IMR-90 (cell line): Measurements from ENCODE around the gene TIE1. TPM values are rescaled to one million over a fixed set of nuclear protein-coding genes. Genes with fewer than 3 reads are reported as not detected.

Source experiments
- ATAC-seq: fragments of 200-7000 bp; cut with Tn5 transposase; 2 replicates; pipeline ENCODE4 v1.9.1; 2020; ENCODE audit warnings: low read depth, mild to moderate bottlenecking, moderate library complexity
- BruUV-seq: library from RNA; stranded (reverse); fragments of 400-500 nt; replicated peaks from 2 replicates; lab custom pipeline; 2021; lab: Mats Ljungman, UMichigan
- CTCF ChIA-PET: fragments of 300-600 bp; formaldehyde crosslinking; extraction: SDS; loops from one replicate; lab custom pipeline; 2021; ENCODE audit warnings: antibody characterized with exemption; lab: Yijun Ruan, JAX
- POLR2A ChIA-PET: fragments of 300-600 bp; sonication (Branson Sonifier 250); formaldehyde crosslinking; loops from one replicate; lab custom pipeline; 2022; ENCODE audit warnings: antibody characterized with exemption; ENCODE audit not compliant: unreplicated experiment; lab: Charles Lee
- DNase-seq: peaks from one replicate; pipeline ENCODE4 v3.0.0; 2013
- H2AFZ ChIP-seq: replicated peaks from 2 replicates; pipeline ENCODE3; 2013; ENCODE audit warnings: low read length, mild to moderate bottlenecking; ENCODE audit not compliant: poor library complexity
- H2AK5ac ChIP-seq: 2 replicates; pipeline ENCODE4 v1.6.1; 2013; ENCODE audit warnings: low read depth, low read length, inconsistent platforms
- H2AK9ac ChIP-seq: replicated peaks from 2 replicates; pipeline ENCODE3; 2013; ENCODE audit warnings: mild to moderate bottlenecking, low read depth, low read length, moderate library complexity; ENCODE audit not compliant: poor library complexity
- H2BK120ac ChIP-seq: 2 replicates; pipeline ENCODE4 v1.6.1; 2013; ENCODE audit warnings: low read depth, low read length, inconsistent platforms
- H2BK15ac ChIP-seq: 3 replicates; pipeline ENCODE4 v1.6.1; 2013; ENCODE audit warnings: low read depth, low read length, inconsistent platforms
- H2BK20ac ChIP-seq: 2 replicates; pipeline ENCODE4 v1.6.1; 2013; ENCODE audit warnings: low read depth, mild to moderate bottlenecking, inconsistent platforms, low read length, moderate library complexity
- H2BK5ac ChIP-seq: 2 replicates; pipeline ENCODE4 v1.6.1; 2013; ENCODE audit warnings: mild to moderate bottlenecking, low read depth, low read length, inconsistent platforms; ENCODE audit not compliant: poor library complexity, severe bottlenecking
- H3K14ac ChIP-seq: replicated peaks from 2 replicates; pipeline ENCODE4 v1.6.1; 2013; ENCODE audit warnings: low read depth, low read length, inconsistent platforms
- H3K18ac ChIP-seq: 2 replicates; pipeline ENCODE4 v1.6.1; 2013; ENCODE audit warnings: low read depth, low read length, control low read depth
- H3K23ac ChIP-seq: 2 replicates; pipeline ENCODE4 v1.6.1; 2013; ENCODE audit warnings: low read depth, low read length, inconsistent platforms
- H3K27ac ChIP-seq: 2 replicates; pipeline ENCODE4 v1.5.1; 2013; ENCODE audit warnings: mild to moderate bottlenecking, control low read depth, low read length; ENCODE audit not compliant: insufficient read depth
- H3K27me3 ChIP-seq: 2 replicates; pipeline ENCODE4 v1.6.1; 2013; ENCODE audit warnings: low read length; ENCODE audit not compliant: control insufficient read depth, insufficient read depth
- H3K36me3 ChIP-seq: 2 replicates; pipeline ENCODE4 v1.6.1; 2013; ENCODE audit warnings: low read length, mixed read lengths; ENCODE audit not compliant: control insufficient read depth, insufficient read depth
- H3K4ac ChIP-seq: 2 replicates; pipeline ENCODE4 v1.6.1; 2013; ENCODE audit warnings: low read depth, low read length, inconsistent platforms
- H3K4me1 ChIP-seq: 2 replicates; pipeline ENCODE4 v1.6.1; 2013; ENCODE audit warnings: low read length, mixed read lengths; ENCODE audit not compliant: control insufficient read depth, insufficient read depth
- H3K4me2 ChIP-seq: 2 replicates; pipeline ENCODE4 v1.6.1; 2013; ENCODE audit warnings: low read depth, mild to moderate bottlenecking, control low read depth, low read length, moderate library complexity
- H3K4me3 ChIP-seq: 2 replicates; pipeline ENCODE4 v1.5.1; 2013; ENCODE audit warnings: low read depth, mild to moderate bottlenecking, control low read depth, low read length, moderate library complexity; ENCODE audit not compliant: insufficient read depth
- H3K56ac ChIP-seq: 2 replicates; pipeline ENCODE4 v1.6.1; 2013; ENCODE audit warnings: low read length, inconsistent platforms; ENCODE audit not compliant: insufficient read depth; ENCODE audit errors: extremely low read depth
- H3K79me1 ChIP-seq, 2 experiments: 2 replicates each; pipeline ENCODE4 v1.6.1; 2013; ENCODE audit warnings: low read length in 2 of 2, inconsistent platforms in 1 of 2, low read depth in 1 of 2
- H3K9ac ChIP-seq: 2 replicates; pipeline ENCODE4 v1.6.1; 2013; ENCODE audit warnings: low read depth, low read length, control low read depth
- H3K9me1 ChIP-seq: 2 replicates; pipeline ENCODE4 v1.6.1; 2013; ENCODE audit warnings: low read length, inconsistent platforms; ENCODE audit not compliant: insufficient read depth
- H3K9me3 ChIP-seq: 2 replicates; pipeline ENCODE4 v1.6.1; 2013; ENCODE audit warnings: low read length; ENCODE audit not compliant: control insufficient read depth, insufficient read depth
- H4K20me1 ChIP-seq: 2 replicates; pipeline ENCODE4 v1.6.1; 2013; ENCODE audit warnings: low read length, inconsistent platforms; ENCODE audit not compliant: insufficient read depth
- H4K5ac ChIP-seq: 2 replicates; pipeline ENCODE4 v1.6.1; 2013; ENCODE audit warnings: mild to moderate bottlenecking, low read depth, low read length, control low read depth
- H4K8ac ChIP-seq, 2 experiments: 2 replicates each; pipeline ENCODE4 v1.6.1; 2013; ENCODE audit warnings: low read depth in 2 of 2, low read length in 2 of 2, control low read depth in 1 of 2, inconsistent platforms in 1 of 2
- H4K91ac ChIP-seq: 2 replicates; pipeline ENCODE4 v1.6.1; 2013; ENCODE audit warnings: low read depth, low read length, inconsistent platforms; ENCODE audit not compliant: insufficient read depth
- BHLHE40 ChIP-seq: fragments of 150-350 bp; IDR thresholded peaks from 2 replicates; pipeline ENCODE4 v1.6.1; 2016; ENCODE audit warnings: mild to moderate bottlenecking, low read depth, low read length
- CHD1 ChIP-seq: IDR thresholded peaks from 2 replicates; pipeline ENCODE4 v1.6.1; 2012; ENCODE audit warnings: low read depth, low read length, improper control_type of control experiment
- CTCF ChIP-seq: conservative IDR thresholded peaks from 2 replicates; pipeline ENCODE4 v1.5.1; 2012; ENCODE audit warnings: mild to moderate bottlenecking, low read depth, low read length, improper control_type of control experiment
- ELK1 ChIP-seq: fragments of 150-350 bp; IDR thresholded peaks from 2 replicates; pipeline ENCODE4 v1.6.1; 2016; ENCODE audit warnings: low read depth, mild to moderate bottlenecking, low read length, moderate library complexity, borderline replicate concordance
- FOS ChIP-seq: fragments of 150-350 bp; IDR thresholded peaks from 2 replicates; pipeline ENCODE4 v1.6.1; 2016; ENCODE audit warnings: low read depth, low read length
- MAFK ChIP-seq: IDR thresholded peaks from 2 replicates; pipeline ENCODE4 v1.6.1; 2012; ENCODE audit warnings: low read depth, low read length, improper control_type of control experiment
- MAZ ChIP-seq: IDR thresholded peaks from 2 replicates; pipeline ENCODE4 v1.6.1; 2012; ENCODE audit warnings: low read depth, mild to moderate bottlenecking, low read length, improper control_type of control experiment, moderate library complexity, borderline replicate concordance
- MXI1 ChIP-seq: IDR thresholded peaks from 2 replicates; pipeline ENCODE4 v1.6.1; 2012; ENCODE audit warnings: low read depth, mild to moderate bottlenecking, low read length, moderate library complexity, borderline replicate concordance
- NFE2L2 ChIP-seq: fragments of 150-350 bp; IDR thresholded peaks from 2 replicates; pipeline ENCODE4 v1.6.1; 2016; ENCODE audit warnings: low read depth, mild to moderate bottlenecking, low read length
- POLR2A ChIP-seq: IDR thresholded peaks from 2 replicates; pipeline ENCODE4 v1.6.1; 2012; ENCODE audit warnings: mild to moderate bottlenecking, low read depth, low read length
- RAD21 ChIP-seq: IDR thresholded peaks from 2 replicates; pipeline ENCODE4 v1.6.1; 2012; ENCODE audit warnings: low read length, improper control_type of control experiment
- RCOR1 ChIP-seq: IDR thresholded peaks from 2 replicates; pipeline ENCODE4 v1.6.1; 2012; ENCODE audit warnings: mild to moderate bottlenecking, low read length, improper control_type of control experiment; ENCODE audit not compliant: insufficient replicate concordance
- RFX5 ChIP-seq: IDR thresholded peaks from 2 replicates; pipeline ENCODE4 v1.8.0; 2012; ENCODE audit warnings: low read depth, mild to moderate bottlenecking, low read length, moderate library complexity
- SMC3 ChIP-seq: fragments of 150-350 bp; IDR thresholded peaks from 2 replicates; pipeline ENCODE4 v1.6.1; 2016; ENCODE audit warnings: low read depth, mild to moderate bottlenecking, antibody characterized with exemption, low read length, moderate library complexity
- USF2 ChIP-seq: fragments of 150-350 bp; IDR thresholded peaks from 2 replicates; pipeline ENCODE4 v1.6.1; 2017; ENCODE audit warnings: mild to moderate bottlenecking, antibody characterized with exemption, low read length, low read depth
- WGBS, 2 experiments: methylation state at CpG; one replicate each; pipeline versions ENCODE4 v1.1.5 to v1.1.7; 2013; ENCODE audit warnings: missing lambda C conversion rate in 2 of 2; ENCODE audit not compliant: insufficient read length in 1 of 2; ENCODE audit errors: extremely low coverage in 2 of 2; 5-methylcytosine and 5-hydroxymethylcytosine counted together
- dilution Hi-C: fragments of 300-500 bp; cut with HindIII; formaldehyde crosslinking; loops from one replicate; pipeline ENCODE4 v1.14.3; 2018; ENCODE audit warnings: low sequenced_read_pairs; ENCODE audit not compliant: unreplicated experiment
- in situ Hi-C: fragments of 300-500 bp; cut with MboI; formaldehyde crosslinking; loops from 3 replicates; pipeline ENCODE4 v1.14.3; 2019; ENCODE audit warnings: low sequenced_read_pairs, inconsistent platforms, mixed read lengths
- intact Hi-C: fragments of 100-400 bp; cut with micrococcal nuclease; formaldehyde crosslinking; loops from 2 replicates; pipeline ENCODE4 v1.10.0; 2022
- polyA plus RNA-seq, 3 experiments: library from polyadenylated mRNA; depleted of rRNA; stranded (reverse); fragments of >200 nt; gene quantifications; 2 replicates each; pipeline ENCODE4 v1.2.3, GENCODE V29; 2012; ENCODE audit warnings: low replicate concordance in 1 of 3
- total RNA-seq: library from RNA; depleted of rRNA; stranded (reverse); fragments of >200 nt; gene quantifications from 2 replicates; pipeline ENCODE4 v1.2.3, GENCODE V29; 2012

The TIE1 gene
- total and polyA plus RNA-seq, 2 of the 4 experiments (the other 2 are of a cell fraction) = 2.3 to 7.5 TPM

GRCh38 chr1:43366601-43367025 lies 65.8 kb downstream of the TIE1 start:
- H3K56ac ChIP-seq = peak overlapping the region; percentile 99; the same call in 1 of the 2 replicates
- peak overlapping the region; percentile 90 to 97 for H4K8ac ChIP-seq
- H2BK20ac ChIP-seq = no peak overlapping the region
- H3K36me3 ChIP-seq = peaks cover 36% of the 10 kb centered on the region
- H3K9me1 ChIP-seq = peaks cover 10% of the 10 kb centered on the region; the same call in 1 of the 2 replicates
- H3K9me3 ChIP-seq = no peaks in the 10 kb centered on the region
- no peak for DNase-seq
- H3K18ac ChIP-seq = no peak overlapping the region
- intact Hi-C loops = no loop called here
- TF ChIP-seq ELK1 (no peak), RCOR1 (no peak), RFX5 (no peak), NFE2L2 (no peak), POLR2A (no peak), RAD21 (no peak), CTCF (no peak), BHLHE40 (no peak), MXI1 (no peak), FOS (no peak), MAZ (no peak), CHD1 (no peak), SMC3 (no peak), USF2 (no peak), MAFK (no peak)
- peak overlapping the region; percentile 97 for H3K23ac ChIP-seq
- BruUV-seq = no TSS peak
- H3K79me1 ChIP-seq = peaks cover 24 to 74% of the 10 kb centered on the region in 2 experiments
- H2AK9ac ChIP-seq = peak overlapping the region; percentile 100
- H2AFZ ChIP-seq = peak overlapping the region; percentile 98
- peak overlapping the region; percentile 99 for H2AK5ac ChIP-seq
- in situ Hi-C loops = no loop called here
- ChIA-PET POLR2A (no interaction called here), CTCF (no interaction called here)
- peak overlapping the region; percentile 93 for H4K91ac ChIP-seq
- peak overlapping the region; percentile 91 for H2BK5ac ChIP-seq
- H3K4ac ChIP-seq = peak overlapping the region; percentile 99
- dilution Hi-C loops = no loop called here
- H3K4me2 ChIP-seq = peak overlapping the region; percentile 87
- no peak for ATAC-seq
- H4K5ac ChIP-seq = peak overlapping the region; percentile 31
- WGBS, 2 experiments = no CpG with 5 or more reads among the region's 5 CpGs
- H3K14ac ChIP-seq = peak overlapping the region; percentile 99
- peak overlapping the region; percentile 80 for H3K4me3 ChIP-seq
- peaks cover 23% of the 10 kb centered on the region for H4K20me1 ChIP-seq
- H3K27ac ChIP-seq = peak overlapping the region; percentile 93
- no peak overlapping the region for H2BK15ac ChIP-seq
- peaks cover 13% of the 10 kb centered on the region for H3K4me1 ChIP-seq
- 0 out of 2 replicates have a peak overlapping the region, but pooled peaks have one; percentile 68 for H2BK120ac ChIP-seq
- peak overlapping the region; percentile 90 for H3K9ac ChIP-seq
- no peaks in the 10 kb centered on the region for H3K27me3 ChIP-seq
